Endothelial cell of hepatic sinusoid (primary cell): Measurements from ENCODE around the gene TBX1.

Experiments used
- in situ Hi-C: cut with HindIII; loops from 2 replicates; pipeline ENCODE4 v1.10.0; 2017; ENCODE audit warnings: low sequenced_read_pairs

The TBX1 gene

GRCh38 chr22:19809741-19810140, 49.2 kb downstream of the TBX1 start:
- in situ Hi-C loops = loop anchor here (5.0 kb wide), 1 partner anchor 83 kb away; no protein-coding TSS in a partner anchor

- in situ Hi-C loops = loop anchor here (5.0 kb wide), 1 partner anchor 82 kb away; no protein-coding TSS in a partner anchor
Measured at GRCh38 chr22:19810381-19811201, 50.0 kb downstream of the TBX1 start.

- in situ Hi-C loops = loop anchor here (5.0 kb wide), 1 partner anchor 81 kb away; no protein-coding TSS in a partner anchor
Measured at GRCh38 chr22:19811211-19811621, 50.6 kb downstream of the TBX1 start.

GRCh38 chr22:19811811-19812771, 51.5 kb downstream of the TBX1 start:
- in situ Hi-C loops = loop anchor here (5.0 kb wide), 1 partner anchor 80 kb away; no protein-coding TSS in a partner anchor

GRCh38 chr22:19812910-19813309, 52.3 kb downstream of the TBX1 start:
- in situ Hi-C loops = loop anchor here (5.0 kb wide), 1 partner anchor 79 kb away; no protein-coding TSS in a partner anchor

GRCh38 chr22:19814428-19814827, 53.9 kb downstream of the TBX1 start:
- in situ Hi-C loops = loop anchor here (5.0 kb wide), 1 partner anchor 78 kb away; no protein-coding TSS in a partner anchor

GRCh38 chr22:19815093-19815822, 54.7 kb downstream of the TBX1 start:
- in situ Hi-C loops = no loop called here

- in situ Hi-C loops = no loop called here
Measured at GRCh38 chr22:19815823-19816290, 55.3 kb downstream of the TBX1 start.

GRCh38 chr22:19816372-19817119, 56.0 kb downstream of the TBX1 start:
- in situ Hi-C loops = no loop called here
